Measurements from ENCODE around the gene HS3ST4.

DNA sequence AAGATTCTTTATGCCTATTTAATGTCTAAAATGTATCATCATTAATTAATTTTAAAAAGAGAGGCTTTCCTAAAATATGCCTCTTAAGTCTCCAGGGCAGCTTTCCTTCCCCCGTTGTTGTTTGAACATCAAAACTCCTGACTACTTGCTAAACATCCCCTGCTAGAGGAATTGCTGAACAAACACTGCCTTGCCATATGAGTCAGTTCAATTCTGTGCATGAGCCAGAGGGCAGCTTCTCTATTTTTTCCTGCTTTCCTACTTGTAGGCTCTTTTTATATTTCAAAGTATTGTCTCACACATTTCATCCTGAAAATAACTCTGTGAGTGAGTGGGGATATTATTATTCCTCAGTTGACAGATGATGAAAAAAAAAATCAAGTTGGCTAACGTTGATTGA, 143.4 kb downstream of the HS3ST4 start:
- TF ChIP-seq EZH2 (IDR thresholded peaks at IDR 0.05; ENCODE audit: low read depth, low read length, severe bottlenecking), result no peak
- TF ChIP-seq POLR2AphosphoS5 (IDR thresholded peaks at IDR 0.05; ENCODE audit: low read depth, low read length), result no peak
- no peak for TF ChIP-seq CBX5 (IDR thresholded peaks at IDR 0.05; ENCODE audit: low read depth, low read length)
- no peak for TF ChIP-seq YY1 (IDR thresholded peaks at IDR 0.05; ENCODE audit: low read depth, low read length)
- TF ChIP-seq, protein P1, sequence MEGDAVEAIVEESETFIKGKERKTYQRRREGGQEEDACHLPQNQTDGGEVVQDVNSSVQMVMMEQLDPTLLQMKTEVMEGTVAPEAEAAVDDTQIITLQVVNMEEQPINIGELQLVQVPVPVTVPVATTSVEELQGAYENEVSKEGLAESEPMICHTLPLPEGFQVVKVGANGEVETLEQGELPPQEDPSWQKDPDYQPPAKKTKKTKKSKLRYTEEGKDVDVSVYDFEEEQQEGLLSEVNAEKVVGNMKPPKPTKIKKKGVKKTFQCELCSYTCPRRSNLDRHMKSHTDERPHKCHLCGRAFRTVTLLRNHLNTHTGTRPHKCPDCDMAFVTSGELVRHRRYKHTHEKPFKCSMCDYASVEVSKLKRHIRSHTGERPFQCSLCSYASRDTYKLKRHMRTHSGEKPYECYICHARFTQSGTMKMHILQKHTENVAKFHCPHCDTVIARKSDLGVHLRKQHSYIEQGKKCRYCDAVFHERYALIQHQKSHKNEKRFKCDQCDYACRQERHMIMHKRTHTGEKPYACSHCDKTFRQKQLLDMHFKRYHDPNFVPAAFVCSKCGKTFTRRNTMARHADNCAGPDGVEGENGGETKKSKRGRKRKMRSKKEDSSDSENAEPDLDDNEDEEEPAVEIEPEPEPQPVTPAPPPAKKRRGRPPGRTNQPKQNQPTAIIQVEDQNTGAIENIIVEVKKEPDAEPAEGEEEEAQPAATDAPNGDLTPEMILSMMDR (IDR thresholded peaks at IDR 0.05; ENCODE audit: control extremely low read depth in 1 of 3, insufficient read depth in 1 of 3, low read depth in 1 of 3, low read length in 3 of 3), result no peak
- TF ChIP-seq SP1 (IDR thresholded peaks at IDR 0.05; ENCODE audit: low read depth, low read length), result no peak
- TF ChIP-seq ASH2L (IDR thresholded peaks at IDR 0.05; ENCODE audit: low read length), result no peak
- TF ChIP-seq KDM1A (IDR thresholded peaks at IDR 0.05; ENCODE audit: borderline replicate concordance, low read length), result no peak
- no peak for TF ChIP-seq CHD2 (IDR thresholded peaks at IDR 0.05; ENCODE audit: low read length)
- TF ChIP-seq CEBPB (IDR thresholded peaks at IDR 0.05; ENCODE audit: low read depth, low read length), result no peak
- TF ChIP-seq TAF1 (IDR thresholded peaks at IDR 0.05; ENCODE audit: low read depth, low read length), result no peak
- TF ChIP-seq RAD21 (IDR thresholded peaks at IDR 0.05 in 1 of 2, conservative IDR thresholded peaks at IDR 0.05 in 1 of 2; ENCODE audit: low read depth in 2 of 2, low read length in 2 of 2), result no peak
- TF ChIP-seq PHF8 (conservative IDR thresholded peaks at IDR 0.05; ENCODE audit: low read depth, low read length), result no peak
